SK-N-SH (cell line): ENCODE data around the gene VIPR2. TPM values are rescaled to one million over a fixed set of nuclear protein-coding genes. Genes with fewer than 3 reads are reported as not detected.

Experiments
- CTCF ChIA-PET: fragments of 300-600, 350-600 bp; formaldehyde crosslinking; extraction: SDS; loops from one replicate; lab custom pipeline; 2021; lab: Yijun Ruan, JAX
- POLR2A ChIA-PET: fragments of 350-600 bp; sonication (Branson Sonifier 250); formaldehyde crosslinking; extraction: SDS; loops from one replicate; lab custom pipeline; 2020; ENCODE audit warnings: antibody characterized with exemption, inconsistent platforms; lab: Yijun Ruan, JAX
- DNase-seq: peaks from one replicate; pipeline ENCODE4 v3.0.0; 2012
- H2AFZ ChIP-seq: fragments of 200-600 bp; sonication (generic); 2 replicates; pipeline ENCODE4 v1.8.1; 2016; ENCODE audit warnings: antibody characterized with exemption, mild to moderate bottlenecking, low read depth
- H3F3A ChIP-seq: fragments of 200-600 bp; sonication (generic); replicated peaks from 2 replicates; pipeline ENCODE3; 2016; ENCODE audit warnings: antibody characterized with exemption, mild to moderate bottlenecking; ENCODE audit not compliant: insufficient read depth
- H3K27ac ChIP-seq, 2 experiments: fragments of 200-500 bp in 1 of 2; fragments of 200-600 bp in 1 of 2; sonication (Bioruptor generic) in 1 of 2; sonication (generic), shearing (Covaris generic) in 1 of 2; 2 replicates each; pipeline versions ENCODE4 v1.5.1 to v1.6.1; 2014 to 2016; ENCODE audit warnings: low read depth in 2 of 2, inconsistent platforms in 1 of 2, low read length in 1 of 2, mild to moderate bottlenecking in 1 of 2, mixed read lengths in 1 of 2
- H3K27me3 ChIP-seq: fragments of 200-600 bp; sonication (generic), shearing (Covaris generic); 2 replicates; pipeline ENCODE4 v1.6.1; 2016; ENCODE audit warnings: mixed run types; ENCODE audit not compliant: insufficient read depth
- H3K36me3 ChIP-seq, 2 experiments: fragments of 200-500 bp in 1 of 2; fragments of 200-600 bp in 1 of 2; sonication (Bioruptor generic) in 1 of 2; sonication (generic) in 1 of 2; replicated peaks in 1 of 2; 2 replicates each; pipeline versions ENCODE3 to v1.5.1; 2014 to 2016; ENCODE audit warnings: low read length in 1 of 2, mild to moderate bottlenecking in 1 of 2; ENCODE audit not compliant: insufficient read depth in 2 of 2, control insufficient read depth in 1 of 2
- H3K4me1 ChIP-seq, 2 experiments: fragments of 200-500 bp in 1 of 2; fragments of 200-600 bp in 1 of 2; sonication (Bioruptor generic) in 1 of 2; sonication (generic), shearing (Covaris generic) in 1 of 2; 2 replicates each; pipeline versions ENCODE4 v1.5.1 to v1.6.1; 2014 to 2016; ENCODE audit warnings: low read depth in 1 of 2, low read length in 1 of 2, mixed run types in 1 of 2; ENCODE audit not compliant: insufficient read depth in 2 of 2, control insufficient read depth in 1 of 2
- H3K4me2 ChIP-seq: fragments of 200-600 bp; sonication (generic), shearing (Covaris generic); 2 replicates; pipeline ENCODE4 v1.6.1; 2017; ENCODE audit warnings: mixed run types
- H3K4me3 ChIP-seq, 2 experiments: fragments of 200-500 bp in 1 of 2; fragments of 200-600 bp in 1 of 2; sonication (Bioruptor generic) in 1 of 2; sonication (generic), shearing (Covaris generic) in 1 of 2; 2 replicates each; pipeline versions ENCODE4 v1.5.1 to v1.8.1; 2014 to 2016; ENCODE audit warnings: low read depth in 2 of 2, inconsistent platforms in 1 of 2, low read length in 1 of 2, mild to moderate bottlenecking in 1 of 2, mixed read lengths in 1 of 2, moderate library complexity in 1 of 2
- H3K79me2 ChIP-seq: fragments of 200-600 bp; sonication (generic); 2 replicates; pipeline ENCODE4 v1.8.1; 2017; ENCODE audit warnings: mild to moderate bottlenecking; ENCODE audit not compliant: insufficient read depth
- H3K9ac ChIP-seq: fragments of 200-600 bp; sonication (generic); 2 replicates; pipeline ENCODE4 v1.6.1; 2017; ENCODE audit warnings: mixed run types
- H3K9me2 ChIP-seq: fragments of 200-600 bp; sonication (generic); 2 replicates; pipeline ENCODE4 v1.6.1; 2017; ENCODE audit warnings: mixed run types
- H3K9me3 ChIP-seq: fragments of 200-600 bp; sonication (generic); 2 replicates; pipeline ENCODE4 v1.6.1; 2017; ENCODE audit warnings: mixed run types, mild to moderate bottlenecking, moderate library complexity
- H4K20me1 ChIP-seq: fragments of 200-600 bp; sonication (generic); 2 replicates; pipeline ENCODE4 v1.6.1; 2017; ENCODE audit warnings: mild to moderate bottlenecking, mixed run types; ENCODE audit not compliant: insufficient read depth
- ELF1 ChIP-seq: IDR thresholded peaks from 2 replicates; pipeline ENCODE4 v1.4.0; 2012
- EP300 ChIP-seq, 2 experiments: IDR thresholded peaks; 2 replicates each; pipeline versions ENCODE4 v1.4.0 to v1.6.1; 2012; ENCODE audit warnings: borderline replicate concordance in 1 of 2, low read depth in 1 of 2, low read length in 1 of 2
- FOSL2 ChIP-seq: IDR thresholded peaks from 2 replicates; pipeline ENCODE4 v1.4.0; 2012; ENCODE audit warnings: low read depth, mild to moderate bottlenecking, moderate library complexity, borderline replicate concordance
- FOXJ3 ChIP-seq: sonication (generic); formaldehyde crosslinking; IDR thresholded peaks from 2 replicates; pipeline ENCODE4 v1.5.1; 2020; ENCODE audit warnings: mild to moderate bottlenecking, missing genetic modification reagents
- GABPA ChIP-seq: IDR thresholded peaks from 2 replicates; pipeline ENCODE4 v1.4.0; 2012; ENCODE audit warnings: low read depth, mild to moderate bottlenecking
- JUND ChIP-seq: IDR thresholded peaks from 2 replicates; pipeline ENCODE4 v1.4.0; 2012
- MXI1 ChIP-seq: IDR thresholded peaks from 2 replicates; pipeline ENCODE4 v1.6.1; 2012; ENCODE audit warnings: mild to moderate bottlenecking, low read depth, low read length, improper control_type of control experiment
- NFIC ChIP-seq: IDR thresholded peaks from 2 replicates; pipeline ENCODE4 v1.4.0; 2012; ENCODE audit warnings: borderline replicate concordance
- PBX3 ChIP-seq: IDR thresholded peaks from 2 replicates; pipeline ENCODE4; 2012
- RCOR1 ChIP-seq: fragments of 150-350 bp; IDR thresholded peaks from 2 replicates; pipeline ENCODE4 v1.6.1; 2017; ENCODE audit warnings: antibody characterized with exemption, low read length
- RFX5 ChIP-seq: IDR thresholded peaks from 2 replicates; pipeline ENCODE4 v1.6.1; 2012; ENCODE audit warnings: mild to moderate bottlenecking, improper control_type of control experiment, low read length
- RXRA ChIP-seq: IDR thresholded peaks from 2 replicates; pipeline ENCODE4 v1.4.0; 2012; ENCODE audit warnings: low read depth, mild to moderate bottlenecking, borderline replicate concordance
- TEAD4 ChIP-seq: IDR thresholded peaks from 2 replicates; pipeline ENCODE4 v1.4.0; 2012; ENCODE audit warnings: mild to moderate bottlenecking, borderline replicate concordance; ENCODE audit not compliant: insufficient read depth
- USF1 ChIP-seq: IDR thresholded peaks from 2 replicates; pipeline ENCODE4 v1.4.0; 2012; ENCODE audit warnings: low read depth, borderline replicate concordance
- YY1 ChIP-seq: IDR thresholded peaks from 2 replicates; pipeline ENCODE4 v1.4.0; 2012; ENCODE audit warnings: low read depth, mild to moderate bottlenecking
- WGBS: methylation state at CpG from one replicate; pipeline ENCODE4 v1.1.6; 2017; ENCODE audit warnings: low lambda C conversion rate; 5-methylcytosine and 5-hydroxymethylcytosine counted together
- polyA plus RNA-seq, 3 experiments: library from polyadenylated mRNA; depleted of rRNA; stranded (reverse); fragments of >200 nt; gene quantifications; 2 replicates each; pipeline ENCODE4 v1.2.3, GENCODE V29; 2012

Gene VIPR2
- polyA plus RNA-seq, 1 of the 3 experiments (the other 2 are of a cell fraction) = not detected

GRCh38 chr7:158995514-158995913 lies 149.2 kb downstream of the VIPR2 start:
- Histone ChIP-seq H3K9me2 (no peaks in the 10 kb centered on the region), H3K27me3 (peaks cover 14% of the 10 kb centered on the region; the same call in 1 of the 2 replicates), H3K36me3 (no peaks in the 10 kb centered on the region), H3K9me3 (no peaks in the 10 kb centered on the region), H2AFZ (no peak overlapping the region), H3K4me2 (no peak overlapping the region), H3K9ac (no peak overlapping the region), H3K79me2 (no peaks in the 10 kb centered on the region), H3K27ac (no peak overlapping the region), H4K20me1 (no peaks in the 10 kb centered on the region), H3K4me1 (peaks cover 0 to 6% of the 10 kb centered on the region in 2 experiments; a peak in 1 of 4 replicates), H3K4me3 (no peak overlapping the region), H3F3A (no peaks in the 10 kb centered on the region)
- CTCF ChIA-PET = no interaction called here
- TF ChIP-seq NFIC = no peak
- no peak for TF ChIP-seq FOXJ3 (CRISPR knock-in tag)
- no peak for TF ChIP-seq JUND
- TF ChIP-seq RCOR1 = no peak
- TF ChIP-seq MXI1 = no peak
- WGBS = 71% methylated on average over 17 of the region's 17 CpGs
- DNase-seq = no peak
- POLR2A ChIA-PET = no interaction called here

GRCh38 chr7:158994687-158995086 lies 150.0 kb downstream of the VIPR2 start:
- TF ChIP-seq MXI1 (no peak), ELF1 (no peak), EP300 (IDR thresholded peaks at IDR 0.05; ENCODE audit: borderline replicate concordance in 1 of 2, low read depth in 1 of 2, low read length in 1 of 2) (no peak), FOXJ3 (CRISPR knock-in tag) (no peak), FOSL2 (no peak), PBX3 (no peak), USF1 (no peak), GABPA (no peak), RFX5 (no peak), RXRA (no peak), YY1 (no peak), RCOR1 (no peak), TEAD4 (no peak), JUND (no peak)
- H3K9me2 ChIP-seq = no peaks in the 10 kb centered on the region
- H3K4me2 ChIP-seq = no peak overlapping the region
- H2AFZ ChIP-seq = no peak overlapping the region
- no peaks in the 10 kb centered on the region for H3F3A ChIP-seq
- POLR2A ChIA-PET = no interaction called here
- no peak for DNase-seq
- H3K27me3 ChIP-seq = peaks cover 14% of the 10 kb centered on the region; the same call in 1 of the 2 replicates
- no peaks in the 10 kb centered on the region for H3K79me2 ChIP-seq
- WGBS = 40% methylated on average over 6 of the region's 6 CpGs
- no peak overlapping the region for H3K4me3 ChIP-seq
- H3K36me3 ChIP-seq = no peaks in the 10 kb centered on the region
- no peaks in the 10 kb centered on the region for H4K20me1 ChIP-seq
- H3K9ac ChIP-seq = no peak overlapping the region
- H3K27ac ChIP-seq = no peak overlapping the region
- H3K4me1 ChIP-seq = peaks cover 0 to 6% of the 10 kb centered on the region in 2 experiments; a peak in 1 of 4 replicates
- H3K9me3 ChIP-seq = no peaks in the 10 kb centered on the region
- CTCF ChIA-PET = interaction anchor here (4.3 kb wide), 1 partner anchor 18 kb away, joined by 31 read pairs; no protein-coding TSS in a partner anchor
